ENCODE measurements around the gene SLC38A8. TPM values are rescaled to one million over a fixed set of nuclear protein-coding genes. Genes with fewer than 3 reads are reported as not detected.
A peak's percentile ranks its signal among the peaks of the same experiment; 100 is the strongest.

Gene SLC38A8
- 0.78 TPM for total RNA-seq
- long read RNA-seq, partial matches to known transcripts = 1 of 3 reads
- long read RNA-seq, other reads (novel, unspliced or antisense) = 2 of 3 reads

DNA sequence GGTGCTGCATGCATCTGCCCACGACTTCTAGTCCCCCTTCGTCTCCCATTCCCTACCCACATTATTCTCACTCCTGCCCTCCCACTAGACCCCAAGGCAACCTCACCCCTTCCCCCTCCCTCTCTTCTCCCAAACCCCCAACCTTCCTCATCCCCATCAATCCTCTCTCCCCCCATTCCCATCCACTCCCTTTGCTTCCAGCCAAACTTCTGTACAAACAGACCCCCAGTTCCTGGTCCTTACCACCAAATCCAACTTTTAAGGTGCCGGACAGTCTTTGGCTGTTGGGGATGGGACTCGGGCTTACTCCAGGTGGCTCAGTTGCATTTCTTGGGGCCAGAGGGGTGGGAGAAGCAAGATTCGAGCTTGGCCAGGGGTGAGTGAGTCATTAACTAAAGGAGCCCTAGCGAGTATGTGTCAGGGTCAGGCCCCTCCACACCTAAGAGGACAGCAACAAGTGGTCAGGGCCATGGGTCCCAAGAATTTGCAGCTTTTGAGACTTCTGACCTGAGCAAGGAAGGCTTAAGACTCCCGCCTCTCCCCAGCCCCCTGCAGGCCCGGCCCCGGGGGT is at the start of gene SLC38A8:
Gene SLC38A8, minus strand, starts transcription at position 488 of the 571 bp plus-strand sequence. CDS start 638 bp downstream, outside the sequence.
- DNase-seq (no peak), ATAC-seq (ENCODE audit: poor library complexity) (no peak)
- intact Hi-C loops (cut with DNase I) = no loop called here

DNA sequence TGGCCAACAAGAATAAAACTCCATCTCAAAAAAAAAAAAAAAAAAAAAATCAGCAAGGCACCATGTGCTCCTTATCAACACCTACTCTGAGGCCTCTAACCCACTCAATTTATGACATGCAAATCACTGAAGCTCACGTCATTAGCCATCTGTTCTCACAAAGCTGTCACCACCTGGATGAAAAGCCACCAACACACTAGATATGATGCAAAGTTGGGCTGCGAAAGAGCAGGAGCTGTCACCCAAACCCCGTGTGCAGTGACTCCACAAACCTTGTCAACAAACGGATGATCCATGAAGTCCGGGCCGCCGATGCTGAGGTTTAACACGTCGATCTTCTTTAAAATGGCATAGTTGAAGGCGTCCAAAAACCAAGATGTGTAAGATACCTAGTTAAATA is 48.9 kb upstream of the SLC38A8 start:
- ATAC-seq (ENCODE audit: poor library complexity) (peak; percentile 69), DNase-seq (no peak)
- intact Hi-C loops (cut with DNase I) = no loop called here

DNA sequence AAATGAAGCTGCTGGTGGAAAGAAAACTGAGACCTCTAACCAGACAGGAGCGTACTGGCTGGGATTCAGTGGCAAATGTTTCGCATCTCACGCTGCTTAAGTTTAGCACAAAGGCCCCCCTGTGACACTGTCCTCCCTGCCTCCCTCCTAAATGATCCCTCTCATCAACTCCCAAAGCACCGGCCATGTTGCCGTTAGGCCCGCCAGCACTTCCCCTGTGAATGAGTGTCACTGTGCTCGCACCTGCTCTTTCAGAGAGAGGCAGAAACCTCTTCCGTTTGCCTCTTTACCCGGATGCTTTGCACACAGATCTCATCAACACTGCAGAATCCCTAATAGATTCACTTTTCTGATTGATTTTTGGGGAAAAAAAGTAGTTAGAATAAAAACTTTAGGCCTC is 47.6 kb upstream of the SLC38A8 start:
- DNase-seq (no peak), ATAC-seq (ENCODE audit: poor library complexity) (no peak)
- intact Hi-C loops (cut with DNase I) = no loop called here

DNA sequence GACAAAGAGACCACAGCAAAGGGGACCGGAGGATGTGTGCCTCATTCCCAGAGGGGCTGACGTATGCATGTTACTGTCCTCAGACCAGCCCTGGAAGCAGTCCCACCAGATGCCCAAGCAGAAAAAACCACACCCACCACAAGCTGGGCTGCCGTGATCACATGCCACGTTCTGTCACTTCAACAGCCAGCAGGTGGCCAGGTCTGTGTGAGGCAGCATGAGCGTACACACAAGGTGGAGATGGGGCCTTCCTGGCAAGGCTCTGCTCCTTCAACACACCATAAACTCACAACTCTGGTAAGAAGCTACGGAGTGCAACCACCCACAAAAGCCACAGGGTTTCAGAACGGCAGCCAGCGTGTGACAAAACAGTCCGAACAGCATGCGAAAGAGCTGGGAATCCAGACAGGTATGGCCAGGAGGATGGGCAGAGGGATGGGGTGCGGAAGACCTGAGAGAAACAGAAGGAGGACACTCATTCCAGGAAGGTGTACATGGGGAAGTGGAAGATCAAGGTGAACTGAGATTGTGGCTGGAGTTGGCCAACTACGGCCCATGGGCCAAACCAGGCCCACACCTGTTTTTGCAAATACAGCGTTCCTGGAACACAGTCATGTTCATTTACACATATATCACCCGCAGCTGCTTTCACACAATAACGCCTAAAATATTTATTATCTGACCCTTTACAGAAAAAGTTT is 46.2 kb upstream of the SLC38A8 start:
- DNase-seq (peak; percentile 78), ATAC-seq (ENCODE audit: poor library complexity) (peak; percentile 51)
- intact Hi-C loops (cut with DNase I) = loop anchor here (5.0 to 10.0 kb wide), 2 partner anchors 56 to 98 kb away; partner anchors contain the start of genes DNAAF1, HSDL1 and TAF1C

DNA sequence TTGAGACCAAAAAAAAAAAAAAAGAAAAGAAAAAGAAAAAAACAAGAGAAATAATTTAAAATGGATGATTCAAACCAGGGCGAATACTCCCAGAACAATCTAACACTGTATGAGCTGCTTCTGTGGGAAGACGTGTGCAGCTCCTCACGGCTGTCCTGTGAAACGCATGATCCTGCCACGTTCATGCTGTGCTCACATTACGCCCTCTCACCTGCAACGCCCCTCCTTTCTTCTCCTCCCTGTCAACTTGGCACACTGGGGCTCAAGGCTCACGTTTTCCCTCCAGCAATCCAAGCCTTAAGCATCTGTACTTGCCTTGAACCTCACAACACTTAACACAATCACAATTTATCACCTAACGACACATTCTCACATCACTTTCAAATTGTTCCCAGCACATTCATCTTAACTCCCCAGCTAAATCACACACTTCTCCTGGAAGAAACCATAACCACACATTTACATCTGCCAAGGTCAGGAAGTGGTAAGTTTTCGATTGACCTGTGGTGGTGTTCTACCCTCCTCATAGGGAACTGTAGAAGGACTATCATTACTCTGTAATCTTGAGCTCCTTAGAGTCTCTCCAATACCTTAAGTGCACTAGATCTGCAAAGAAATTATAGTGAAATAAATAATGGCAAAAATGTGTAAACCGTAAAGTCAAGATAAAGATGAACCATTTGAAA is 45.0 kb upstream of the SLC38A8 start:
- ATAC-seq (ENCODE audit: poor library complexity) (no peak), DNase-seq (no peak)
- intact Hi-C loops (cut with DNase I) = loop anchor here (5.0 to 10.0 kb wide), 2 partner anchors 57 to 100 kb away; partner anchors contain the start of genes DNAAF1, HSDL1 and TAF1C

DNA sequence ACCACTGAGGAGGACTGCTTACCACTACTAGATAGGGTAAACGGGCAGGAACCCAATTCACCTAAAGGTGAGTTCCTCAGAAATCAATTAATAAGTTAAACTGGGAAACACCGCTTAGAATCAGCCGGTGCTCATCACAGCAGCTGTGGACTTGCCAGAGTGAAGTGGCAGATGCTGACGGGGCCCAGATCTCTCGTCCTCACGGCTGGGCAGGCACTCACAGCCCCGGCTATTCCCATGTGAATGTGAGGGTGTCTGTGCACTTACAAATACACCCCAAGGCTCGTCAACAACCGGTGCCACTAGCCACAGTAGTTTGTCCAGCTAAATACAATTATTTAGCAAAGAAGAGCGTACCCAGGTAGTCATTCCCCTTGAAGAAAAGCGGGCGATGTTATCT is 44.4 kb upstream of the SLC38A8 start:
- ATAC-seq (ENCODE audit: poor library complexity) (no peak), DNase-seq (no peak)
- intact Hi-C loops (cut with DNase I) = loop anchor here (5.0 to 10.0 kb wide), 2 partner anchors 58 to 100 kb away; partner anchors contain the start of genes DNAAF1, HSDL1 and TAF1C

DNA sequence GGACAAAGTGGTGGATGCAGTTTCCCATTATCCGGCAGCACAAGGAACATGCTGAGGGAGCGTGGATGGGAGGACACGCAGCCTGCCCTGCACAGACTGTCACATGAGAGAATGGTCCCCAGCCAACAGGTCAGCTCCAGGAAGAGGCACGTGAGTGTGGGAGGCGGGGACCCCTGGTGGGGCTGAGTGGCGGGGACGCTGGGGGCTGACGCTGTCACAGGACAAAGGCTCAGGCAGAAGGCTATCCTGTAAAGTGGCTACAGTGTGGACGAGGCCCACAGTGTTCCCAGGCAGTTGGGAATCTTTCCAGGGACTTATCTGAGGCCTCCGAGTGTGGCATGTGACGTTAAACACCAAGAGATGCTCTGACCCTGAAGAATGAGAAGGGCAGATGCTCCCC is 43.7 kb upstream of the SLC38A8 start:
- ATAC-seq (ENCODE audit: poor library complexity) = peak; percentile 81

DNA sequence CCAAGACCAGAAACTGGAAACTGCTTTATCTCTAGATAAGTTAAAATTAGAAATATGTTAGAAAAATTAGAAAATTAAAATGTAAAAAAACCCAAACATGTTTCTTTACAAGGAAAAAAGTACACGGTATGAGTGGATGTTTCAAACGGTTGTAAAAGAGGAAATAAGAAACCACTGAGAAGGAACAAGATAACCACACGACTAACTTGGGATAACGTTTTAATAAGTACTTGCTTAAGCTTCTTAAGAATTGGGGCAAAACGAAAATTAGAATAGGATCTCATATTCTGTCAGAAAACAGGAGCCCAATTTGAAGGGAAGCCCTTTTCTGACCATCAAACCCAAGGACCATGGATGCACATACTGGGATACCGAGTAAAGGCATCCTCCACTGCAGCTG is 43.2 kb upstream of the SLC38A8 start:
- ATAC-seq (ENCODE audit: poor library complexity) = no peak
- intact Hi-C loops (cut with DNase I) = loop anchor here (5.0 to 10.0 kb wide), 2 partner anchors 59 to 102 kb away; partner anchors contain the start of genes DNAAF1, HSDL1 and TAF1C
- no peak for DNase-seq

More for the DNA sequence above, 43.7 kb upstream of the SLC38A8 start:
- intact Hi-C loops (cut with DNase I) = loop anchor here (5.0 to 10.0 kb wide), 2 partner anchors 58 to 101 kb away; partner anchors contain the start of genes DNAAF1, HSDL1 and TAF1C
- peak; percentile 68 for DNase-seq

DNA sequence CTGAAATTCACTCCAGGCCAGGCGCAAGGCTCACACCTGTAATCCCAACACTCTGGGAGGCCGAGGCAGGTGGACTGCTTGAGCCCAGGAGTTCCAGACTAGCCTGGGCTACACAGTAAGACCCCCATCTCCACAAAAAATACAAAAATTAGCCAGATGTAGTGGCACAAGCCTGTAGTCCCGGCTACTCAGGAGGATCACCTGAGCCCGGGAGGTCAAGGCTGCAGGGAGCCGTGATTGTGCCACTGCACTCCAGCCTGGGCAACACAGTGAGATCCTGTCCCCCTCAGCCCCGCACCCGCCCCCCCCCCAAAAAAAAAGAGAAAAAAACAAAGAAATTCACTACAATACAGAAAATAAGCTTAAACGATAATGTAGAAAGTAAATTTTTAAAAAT is 42.7 kb upstream of the SLC38A8 start:
- ATAC-seq (ENCODE audit: poor library complexity) (no peak), DNase-seq (no peak)
- intact Hi-C loops (cut with DNase I) = loop anchor here (5.0 to 10.0 kb wide), 2 partner anchors 60 to 102 kb away; partner anchors contain the start of genes DNAAF1, HSDL1 and TAF1C

DNA sequence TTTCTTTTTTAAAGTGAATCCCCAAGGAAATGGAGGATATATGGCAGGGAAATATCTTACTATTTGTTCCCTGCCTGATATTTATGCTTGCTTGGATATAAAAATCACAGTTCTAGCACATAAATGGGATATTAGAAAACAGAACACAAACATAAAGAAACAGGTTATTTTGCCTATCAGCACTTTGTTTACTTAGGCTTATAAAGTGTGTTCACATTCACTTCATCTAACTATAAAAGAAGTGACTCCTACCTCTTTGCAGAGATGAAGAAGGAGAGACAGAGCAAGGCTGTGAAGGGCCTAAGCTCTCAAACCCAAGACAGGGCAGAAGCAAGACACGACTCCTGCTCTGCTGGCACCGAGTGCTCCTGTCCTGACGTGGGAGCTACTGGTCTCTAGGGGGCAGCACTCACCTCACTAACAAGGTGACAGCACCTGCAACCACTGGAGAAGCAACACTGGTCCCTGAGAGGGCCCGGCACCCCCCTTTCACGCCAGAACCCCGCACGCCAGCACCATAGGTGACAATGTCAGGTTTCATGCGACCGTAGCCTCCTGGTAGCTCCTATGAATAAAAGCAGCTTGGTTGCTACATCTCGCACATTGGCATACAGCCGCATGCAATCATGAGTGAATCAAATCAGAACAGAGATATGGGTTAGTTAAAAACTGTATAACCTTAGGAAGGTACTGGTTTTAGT is 42.1 kb upstream of the SLC38A8 start:
- intact Hi-C loops (cut with DNase I) = loop anchor here (5.0 to 10.0 kb wide), 2 partner anchors 60 to 103 kb away; partner anchors contain the start of genes DNAAF1, HSDL1 and TAF1C
- peak; percentile 45 for ATAC-seq (ENCODE audit: poor library complexity)
- peak; percentile 58 for DNase-seq

DNA sequence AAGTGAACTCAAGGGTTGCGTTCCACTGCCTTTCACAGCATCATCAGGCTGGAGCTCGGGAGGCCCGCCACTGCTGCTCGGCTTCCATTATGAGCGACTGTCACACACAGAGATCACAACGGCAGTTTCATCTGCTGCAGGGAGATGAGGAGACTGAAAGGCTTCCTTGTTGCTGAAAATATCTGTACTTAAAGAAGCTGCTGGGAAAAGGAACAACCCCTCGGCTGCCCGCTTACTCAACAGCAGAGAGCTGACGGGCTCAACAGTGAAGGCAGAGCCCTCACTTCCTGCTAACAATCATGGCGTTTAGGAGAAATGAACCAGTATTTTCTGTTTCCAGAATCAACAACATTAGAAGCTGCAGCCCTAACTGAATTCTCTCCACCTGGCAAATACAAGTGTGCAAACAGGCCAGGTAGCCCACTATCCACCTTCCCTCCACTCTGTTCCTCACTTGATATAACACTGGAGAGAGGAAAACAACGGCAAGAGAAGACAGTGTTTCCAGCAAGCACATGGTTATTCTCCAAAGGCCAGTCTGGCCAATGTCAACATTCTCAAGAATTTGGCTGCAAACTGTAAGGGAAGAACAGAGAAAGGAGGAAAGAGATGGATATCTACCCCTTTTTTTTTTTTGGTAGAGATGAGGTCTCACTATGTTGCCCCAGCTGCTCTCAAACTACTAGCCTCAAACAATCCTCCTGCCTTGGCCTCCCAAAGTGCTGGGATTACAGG is 40.4 kb upstream of the SLC38A8 start:
- ATAC-seq (ENCODE audit: poor library complexity) (no peak), DNase-seq (no peak)
- intact Hi-C loops (cut with DNase I) = loop anchor here (10.0 kb wide), 1 partner anchor 62 kb away; the partner anchor contains the start of genes DNAAF1 and HSDL1

DNA sequence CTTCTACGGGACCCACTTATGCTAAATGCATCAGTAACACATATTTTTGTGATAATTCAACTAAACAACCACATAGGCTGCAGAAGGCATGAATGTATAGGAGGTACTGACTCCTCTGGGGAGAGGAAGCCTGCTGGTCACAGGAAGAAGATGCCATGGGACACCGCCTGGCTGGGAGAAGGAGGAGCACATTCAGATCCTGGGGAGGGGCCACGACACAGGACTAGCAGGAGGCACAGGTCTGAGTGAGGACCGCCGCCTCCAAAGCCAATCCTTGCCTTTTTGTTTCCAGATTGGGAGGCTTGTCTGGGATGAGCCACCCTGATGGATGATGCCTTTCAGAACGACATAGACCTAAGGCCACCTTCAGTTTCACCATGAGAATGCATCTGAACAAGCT is 39.5 kb upstream of the SLC38A8 start:
- no peak for DNase-seq
- intact Hi-C loops (cut with DNase I) = loop anchor here (10.0 kb wide), 1 partner anchor 63 kb away; the partner anchor contains the start of genes DNAAF1 and HSDL1
- no peak for ATAC-seq (ENCODE audit: poor library complexity)

DNA sequence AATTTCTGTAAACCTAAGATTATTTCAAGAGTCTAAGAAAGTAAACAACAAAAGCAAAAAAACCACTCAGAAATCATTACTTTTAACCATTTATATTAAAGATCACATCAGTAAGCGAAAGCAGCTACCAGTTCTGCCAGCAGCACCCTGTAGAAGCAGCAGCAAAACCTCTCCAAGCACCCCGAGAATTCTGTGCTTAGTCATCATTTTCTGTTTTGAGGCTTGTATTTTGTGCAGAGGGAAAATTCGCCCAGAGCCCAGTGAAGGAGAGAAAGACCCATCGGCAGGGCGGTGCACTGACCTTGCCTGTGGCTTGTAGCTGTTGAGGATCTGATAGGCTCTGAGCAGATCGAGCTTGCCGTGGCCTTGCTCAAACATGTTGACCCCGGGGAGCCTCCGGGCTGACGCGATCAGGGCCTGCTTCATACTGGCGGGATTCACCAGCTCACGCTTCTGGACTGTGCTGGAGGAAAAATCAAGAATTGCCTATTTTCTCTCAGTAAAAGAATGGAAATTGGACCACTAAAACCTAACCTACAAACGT is 38.9 kb upstream of the SLC38A8 start:
- ATAC-seq (ENCODE audit: poor library complexity) (no peak), DNase-seq (no peak)
- intact Hi-C loops (cut with DNase I) = loop anchor here (10.0 kb wide), 1 partner anchor 63 kb away; the partner anchor contains the start of genes DNAAF1 and HSDL1

DNA sequence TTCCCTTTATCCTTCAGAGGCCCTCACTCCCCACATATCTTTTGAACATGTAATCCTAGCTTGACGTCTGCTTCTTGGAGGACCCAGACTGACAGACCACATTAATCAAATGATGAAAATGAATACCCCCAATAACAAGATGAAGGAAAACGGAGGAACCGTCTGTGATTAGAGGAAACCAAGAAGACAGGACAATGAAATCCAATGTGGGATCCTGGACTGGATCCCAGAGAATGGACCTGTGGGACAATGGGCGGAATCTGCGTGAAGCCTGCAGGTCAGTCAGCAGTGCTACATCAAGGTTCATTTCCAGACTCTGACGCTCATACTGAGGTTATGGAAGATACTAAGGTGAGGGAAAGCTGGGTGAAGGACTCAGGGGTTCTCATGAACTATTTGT is 38.2 kb upstream of the SLC38A8 start:
- intact Hi-C loops (cut with DNase I) = loop anchor here (10.0 kb wide), 1 partner anchor 64 kb away; the partner anchor contains the start of genes DNAAF1 and HSDL1
- DNase-seq = no peak
- ATAC-seq (ENCODE audit: poor library complexity) = no peak

DNA sequence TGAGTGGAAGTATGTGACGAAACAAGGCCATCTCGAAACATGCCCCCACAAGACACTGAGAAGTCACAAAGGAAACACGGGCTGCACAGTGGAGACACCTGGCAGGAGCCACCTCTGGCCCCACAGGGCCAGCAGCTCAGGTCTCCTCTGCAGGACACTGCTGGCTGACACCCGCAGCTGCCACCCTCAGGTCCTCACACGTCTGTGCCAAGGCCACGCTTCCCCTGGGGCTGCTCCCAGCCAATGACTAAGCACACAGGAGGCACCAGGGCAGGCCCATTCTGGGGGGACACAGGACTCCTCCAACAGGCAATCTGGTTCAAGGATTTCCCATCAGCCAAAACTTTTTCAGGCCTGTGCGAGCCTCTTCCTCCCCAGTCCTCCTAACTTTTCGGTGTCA is 37.8 kb upstream of the SLC38A8 start:
- intact Hi-C loops (cut with DNase I) = loop anchor here (10.0 kb wide), 1 partner anchor 64 kb away; the partner anchor contains the start of genes DNAAF1 and HSDL1
- ATAC-seq (ENCODE audit: poor library complexity) = peak; percentile 81
- DNase-seq = peak; percentile 65

DNA sequence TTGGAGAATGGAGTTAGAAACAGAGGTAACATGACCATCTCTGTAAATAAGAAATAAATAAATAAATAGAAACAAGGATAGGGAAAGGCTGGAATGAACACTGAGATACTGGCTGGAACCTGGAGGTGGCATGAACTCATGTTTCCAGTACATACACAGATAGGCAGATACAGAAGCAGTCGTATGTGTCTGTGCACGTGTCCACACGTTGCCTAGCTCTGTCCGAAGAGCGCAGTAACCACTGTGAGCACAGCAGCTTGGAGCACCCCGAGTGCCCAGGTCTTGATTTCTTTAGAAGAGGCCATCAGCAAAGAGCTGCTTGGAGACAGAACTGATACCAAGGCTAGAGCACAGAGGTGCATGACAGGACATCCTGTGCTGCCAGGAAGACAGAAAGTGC is 37.1 kb upstream of the SLC38A8 start:
- intact Hi-C loops (cut with DNase I) = loop anchor here (10.0 kb wide), 1 partner anchor 65 kb away; the partner anchor contains the start of genes DNAAF1 and HSDL1
- no peak for DNase-seq
- peak; percentile 24 for ATAC-seq (ENCODE audit: poor library complexity)

DNA sequence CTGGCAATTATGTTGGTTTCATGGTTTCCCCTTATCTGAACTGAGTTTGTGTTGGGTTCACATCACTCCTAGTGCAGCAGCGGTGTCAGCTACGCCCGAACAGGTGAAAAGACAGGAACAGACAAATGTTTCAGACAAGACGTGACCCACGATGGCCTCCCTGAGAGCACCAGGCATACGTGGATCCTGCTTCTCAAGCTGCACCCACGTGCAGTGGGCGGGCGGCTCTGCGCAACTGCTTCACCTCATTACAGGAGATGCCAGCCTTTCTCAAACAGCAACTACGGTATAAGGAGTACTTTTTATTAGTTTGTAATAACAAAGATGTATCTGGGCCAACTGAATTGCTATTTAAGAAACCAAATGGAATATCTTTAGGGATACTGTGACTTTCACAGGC is 32.8 kb upstream of the SLC38A8 start:
- intact Hi-C loops (cut with DNase I) = no loop called here
- DNase-seq (no peak), ATAC-seq (ENCODE audit: poor library complexity) (peak; percentile 10)

Measured in Right ventricle myocardium superior (tissue), 1 donor.